Common myeloid progenitor, CD34-positive (primary cell): ENCODE results near the gene PHKA2.

Source experiments
- CTCF ChIA-PET: fragments of 350-600 bp; sonication (Branson Sonifier 250); formaldehyde crosslinking; loops from one replicate; lab custom pipeline; 2021; ENCODE audit warnings: antibody characterized with exemption; lab: Charles Lee
- POLR2A ChIA-PET: fragments of 350-600 bp; sonication (Branson Sonifier 250); formaldehyde crosslinking; loops from one replicate; lab custom pipeline; 2021; ENCODE audit warnings: antibody characterized with exemption; lab: Charles Lee
- DNase-seq, 3 donors: peaks; one replicate each; pipeline versions ENCODE4 v3.0.0 to v3.0.0-alpha.2; 2013
- H3K27ac ChIP-seq, 2 experiments: 1 replicate in 1 of 2; 2 replicates in 1 of 2; pipeline ENCODE4 v1.7.0; 2013; ENCODE audit warnings: inconsistent platforms in 2 of 2, low read length in 2 of 2, mild to moderate bottlenecking in 2 of 2, low read depth in 1 of 2, moderate library complexity in 1 of 2; ENCODE audit not compliant: severe bottlenecking in 2 of 2, insufficient read depth in 1 of 2, poor library complexity in 1 of 2
- H3K27me3 ChIP-seq, 5 experiments: replicated peaks in 2 of 5; 1 replicate in 3 of 5; 2 replicates in 2 of 5; pipeline versions ENCODE4 v1.6.1 to v1.7.0; 2013; ENCODE audit warnings: low read length in 4 of 5, mild to moderate bottlenecking in 2 of 5, moderate library complexity in 2 of 5, inconsistent platforms in 1 of 5; ENCODE audit not compliant: insufficient read depth in 5 of 5, control insufficient read depth in 4 of 5
- H3K36me3 ChIP-seq, 4 experiments: 1 replicate in 2 of 4; 2 replicates in 2 of 4; pipeline versions ENCODE4 v1.6.1 to v1.7.0; 2013; ENCODE audit warnings: low read length in 3 of 4, control low read depth in 1 of 4, mild to moderate bottlenecking in 1 of 4; ENCODE audit not compliant: control insufficient read depth in 4 of 4, insufficient read depth in 4 of 4
- H3K4me1 ChIP-seq, 4 experiments: 1 replicate in 3 of 4; 2 replicates in 1 of 4; pipeline versions ENCODE4 v1.6.1 to v1.7.1; 2013; ENCODE audit warnings: low read length in 3 of 4, mild to moderate bottlenecking in 3 of 4, control low read depth in 1 of 4, inconsistent platforms in 1 of 4, moderate library complexity in 1 of 4; ENCODE audit not compliant: control insufficient read depth in 4 of 4, insufficient read depth in 4 of 4; ENCODE audit errors: control extremely low read depth in 1 of 4
- H3K4me3 ChIP-seq, 7 experiments: 1 replicate in 4 of 7; 2 replicates in 3 of 7; pipeline versions ENCODE4 v1.5.1 to v1.7.0; 2013; ENCODE audit warnings: mild to moderate bottlenecking in 7 of 7, low read length in 6 of 7, moderate library complexity in 6 of 7, inconsistent platforms in 2 of 7, low read depth in 2 of 7, control low read depth in 1 of 7; ENCODE audit not compliant: insufficient read depth in 4 of 7, control insufficient read depth in 1 of 7; ENCODE audit errors: extremely low read depth in 1 of 7
- H3K9me3 ChIP-seq, 5 experiments: 1 replicate in 4 of 5; 2 replicates in 1 of 5; pipeline versions ENCODE4 v1.6.1 to v1.7.1; 2013; ENCODE audit warnings: low read length in 4 of 5, mild to moderate bottlenecking in 2 of 5, inconsistent platforms in 1 of 5, low read depth in 1 of 5, moderate library complexity in 1 of 5; ENCODE audit not compliant: control insufficient read depth in 4 of 5, insufficient read depth in 2 of 5; ENCODE audit errors: control extremely low read depth in 1 of 5
- WGBS: methylation state at CpG from one replicate; pipeline ENCODE4 v1.1.5; 2013; ENCODE audit not compliant: insufficient coverage; 5-methylcytosine and 5-hydroxymethylcytosine counted together

Gene PHKA2

GRCh38 chrX:18898492-18898891 is 85.4 kb downstream of the PHKA2 start:
- H3K9me3 ChIP-seq: no peaks in the 10 kb centered on the region
- POLR2A ChIA-PET: no interaction called here
- 92% methylated on average over 5 of the region's 6 CpGs for WGBS
- CTCF ChIA-PET: no interaction called here
- H3K4me1 ChIP-seq: no peaks in the 10 kb centered on the region
- no peak overlapping the region for H3K27ac ChIP-seq
- peaks cover 0 to 4% (median 0%) of the 10 kb centered on the region in 5 experiments for H3K27me3 ChIP-seq
- peaks cover 5 to 32% (median 14%) of the 10 kb centered on the region in 4 experiments for H3K36me3 ChIP-seq
- DNase-seq: no peak
- H3K4me3 ChIP-seq: no peak overlapping the region

GRCh38 chrX:18898091-18898490 is 85.8 kb downstream of the PHKA2 start:
- ChIA-PET CTCF (no interaction called here), POLR2A (no interaction called here)
- no peaks in the 10 kb centered on the region for H3K4me1 ChIP-seq
- H3K4me3 ChIP-seq: no peak overlapping the region
- H3K27me3 ChIP-seq: peaks cover 0 to 4% (median 0%) of the 10 kb centered on the region in 5 experiments
- DNase-seq: no peak
- no peaks in the 10 kb centered on the region for H3K9me3 ChIP-seq
- 94% methylated on average over 5 of the region's 11 CpGs for WGBS
- H3K27ac ChIP-seq: no peak overlapping the region
- peaks cover 2 to 31% (median 12%) of the 10 kb centered on the region in 4 experiments for H3K36me3 ChIP-seq

DNA sequence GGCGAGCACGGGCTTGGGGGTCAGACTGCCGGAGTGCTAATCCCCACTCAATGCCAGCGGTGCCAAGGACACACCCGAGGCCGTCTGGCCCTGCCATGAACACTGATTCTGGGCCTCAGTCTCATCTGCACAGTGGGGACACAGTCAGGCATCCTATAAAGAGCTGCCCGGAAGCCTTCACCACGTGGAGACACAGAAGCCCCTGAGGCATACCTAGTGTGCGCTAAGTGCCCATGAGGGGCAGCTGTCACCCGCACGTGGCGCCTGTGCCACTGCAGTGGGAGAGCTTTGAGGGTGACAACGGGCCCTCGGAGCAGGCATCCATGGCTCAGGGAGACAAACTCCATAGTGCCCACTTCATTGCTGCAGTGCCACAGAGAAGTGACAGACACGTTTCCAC is 86.3 kb downstream of the PHKA2 start:
- POLR2A ChIA-PET: no interaction called here
- no peaks in the 10 kb centered on the region for H3K9me3 ChIP-seq
- WGBS: 95% methylated on average over 15 of the region's 15 CpGs
- peaks cover 0 to 4% (median 0%) of the 10 kb centered on the region in 5 experiments for H3K27me3 ChIP-seq
- no peak for DNase-seq
- CTCF ChIA-PET: no interaction called here
- H3K36me3 ChIP-seq: peaks cover 2 to 34% (median 11%) of the 10 kb centered on the region in 4 experiments
- H3K27ac ChIP-seq: no peak overlapping the region
- H3K4me1 ChIP-seq: no peaks in the 10 kb centered on the region
- H3K4me3 ChIP-seq: no peak overlapping the region

- H3K27me3 ChIP-seq: peaks cover 0 to 4% (median 0%) of the 10 kb centered on the region in 5 experiments
- no peak overlapping the region for H3K27ac ChIP-seq
- CTCF ChIA-PET: interaction anchor here (1.0 kb wide), 1 partner anchor 10 kb away, joined by 3 read pairs; no protein-coding TSS in a partner anchor
- DNase-seq: no peak
- no peaks in the 10 kb centered on the region for H3K4me1 ChIP-seq
- peaks cover 2 to 38% (median 11%) of the 10 kb centered on the region in 4 experiments for H3K36me3 ChIP-seq
- no peaks in the 10 kb centered on the region for H3K9me3 ChIP-seq
- POLR2A ChIA-PET: no interaction called here
- no peak overlapping the region for H3K4me3 ChIP-seq
- WGBS: 93% methylated on average over 26 of the region's 27 CpGs
Measured at GRCh38 chrX:18896680-18897544, 87.0 kb downstream of the PHKA2 start.

GRCh38 chrX:18895189-18895951 is 88.5 kb downstream of the PHKA2 start:
- Histone ChIP-seq H3K4me3 (no peak overlapping the region), H3K4me1 (no peaks in the 10 kb centered on the region), H3K27me3 (peaks cover 0 to 7% (median 0%) of the 10 kb centered on the region in 5 experiments), H3K36me3 (peaks cover 4 to 43% (median 9%) of the 10 kb centered on the region in 4 experiments), H3K27ac (no peak overlapping the region), H3K9me3 (no peaks in the 10 kb centered on the region)
- no peak for DNase-seq
- POLR2A ChIA-PET: no interaction called here
- WGBS: 95% methylated on average over 16 of the region's 18 CpGs
- CTCF ChIA-PET: interaction anchor here (1.0 kb wide), 1 partner anchor 9 kb away, joined by 3 read pairs; no protein-coding TSS in a partner anchor

- no peak overlapping the region for H3K27ac ChIP-seq
- no peaks in the 10 kb centered on the region for H3K9me3 ChIP-seq
- peaks cover 0 to 7% (median 0%) of the 10 kb centered on the region in 5 experiments for H3K27me3 ChIP-seq
- WGBS: 95% methylated on average over 18 of the region's 18 CpGs
- peaks cover 3 to 43% (median 9%) of the 10 kb centered on the region in 4 experiments for H3K36me3 ChIP-seq
- no peak for DNase-seq
- H3K4me3 ChIP-seq: no peak overlapping the region
- no peaks in the 10 kb centered on the region for H3K4me1 ChIP-seq
- ChIA-PET CTCF (no interaction called here), POLR2A (no interaction called here)
Measured at GRCh38 chrX:18894156-18894555, 89.8 kb downstream of the PHKA2 start.
